Measurements from ENCODE around the gene FBXO38. TPM values are rescaled to one million over a fixed set of nuclear protein-coding genes. Genes with fewer than 3 reads are reported as not detected.

FBXO38 gene
- total and polyA plus RNA-seq, 2 experiments from 2014 or later, result 24.2 to 42.9 TPM

DNA sequence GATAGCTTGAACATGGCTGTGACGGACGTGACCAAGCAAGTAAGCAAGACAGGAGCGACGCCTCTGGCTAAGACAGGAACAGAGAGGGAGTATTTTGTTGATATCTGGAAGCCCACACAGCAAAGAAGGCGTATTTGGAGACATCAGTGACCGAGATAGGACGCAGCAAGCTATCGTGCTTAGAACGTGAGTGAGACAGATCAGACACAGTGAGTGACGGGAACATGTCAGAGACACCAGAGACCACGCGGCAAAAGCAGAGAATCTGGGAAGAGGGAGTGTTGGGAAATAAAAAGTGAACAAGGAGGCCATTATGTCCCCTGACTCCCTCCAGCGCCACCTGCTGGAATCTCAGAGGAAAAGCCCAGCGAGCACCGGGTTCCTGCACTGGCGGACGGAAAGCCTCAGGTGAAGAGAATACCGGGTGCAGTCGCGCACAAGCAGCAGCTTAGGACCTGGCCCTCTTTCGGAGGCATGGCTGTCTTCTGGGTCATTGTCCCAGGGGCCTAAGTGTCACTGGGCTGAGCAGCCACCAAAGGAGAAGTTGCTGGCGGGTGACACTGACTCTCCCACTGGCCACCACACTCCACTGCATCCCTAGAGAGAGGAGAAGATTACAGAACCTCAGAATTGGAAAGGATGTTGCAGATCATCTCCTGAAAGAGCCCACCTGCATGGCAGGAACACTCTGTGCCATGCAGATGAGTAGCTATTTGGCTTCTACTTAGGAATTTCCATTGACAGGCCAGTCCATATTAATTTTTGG is 99.1 kb downstream of the FBXO38 start:
- Histone ChIP-seq H3K4me1 (ENCODE audit: low read depth) (no peaks in the 10 kb centered on the region), H3K9me3 (ENCODE audit: low read depth) (no peaks in the 10 kb centered on the region)
- TF ChIP-seq CTCF (IDR thresholded peaks at IDR 0.05; ENCODE audit: low read depth, low read length), result peak; percentile 81

DNA sequence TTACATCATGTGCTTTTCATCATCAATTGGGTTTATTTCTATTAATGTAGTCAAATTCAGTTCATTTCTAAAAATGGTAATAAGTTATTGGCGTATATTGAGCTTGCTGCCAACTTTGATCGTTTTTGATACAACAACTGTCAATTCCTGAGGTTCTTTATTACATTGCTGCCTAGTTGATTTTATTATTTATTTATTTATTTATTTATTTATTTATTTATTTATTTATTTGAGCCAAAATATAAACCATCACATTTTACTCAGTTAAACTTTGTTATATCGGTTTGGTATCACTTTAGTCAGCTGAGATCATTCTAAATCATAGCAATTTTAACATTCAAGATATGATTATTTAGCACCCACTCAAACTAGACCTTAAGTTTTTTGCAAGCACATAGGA is 100.0 kb downstream of the FBXO38 start:
- H3K4me1 ChIP-seq (ENCODE audit: low read depth), result no peaks in the 10 kb centered on the region
- no peak for TF ChIP-seq CTCF (IDR thresholded peaks at IDR 0.05; ENCODE audit: low read depth, low read length)
- H3K4me3 ChIP-seq, result no peak overlapping the region
- no peaks in the 10 kb centered on the region for H3K9me3 ChIP-seq (ENCODE audit: low read depth)
- no peaks in the 10 kb centered on the region for H3K36me3 ChIP-seq
- H3K27me3 ChIP-seq, result no peaks in the 10 kb centered on the region
- H3K27ac ChIP-seq, result no peak overlapping the region
- DNase-seq (ENCODE audit: low read depth in 1 of 2, low spot score in 1 of 2), result no peak

More for the DNA sequence above, 99.1 kb downstream of the FBXO38 start:
- peak; percentile 53 to 74 for DNase-seq (ENCODE audit: low read depth in 1 of 2, low spot score in 1 of 2)
- H3K4me3 ChIP-seq, result no peak overlapping the region
- no peaks in the 10 kb centered on the region for H3K27me3 ChIP-seq
- H3K36me3 ChIP-seq, result no peaks in the 10 kb centered on the region
- no peak overlapping the region for H3K27ac ChIP-seq

- Histone ChIP-seq H3K27me3 (no peaks in the 10 kb centered on the region), H3K4me3 (no peak overlapping the region), H3K36me3 (no peaks in the 10 kb centered on the region), H3K27ac (no peak overlapping the region), H3K4me1 (ENCODE audit: low read depth) (no peaks in the 10 kb centered on the region), H3K9me3 (ENCODE audit: low read depth) (no peaks in the 10 kb centered on the region)
- TF ChIP-seq CTCF (IDR thresholded peaks at IDR 0.05; ENCODE audit: low read depth, low read length), result no peak
- no peak for DNase-seq (ENCODE audit: low read depth in 1 of 2, low spot score in 1 of 2)
Observed at GRCh38 chr5:148484651-148485050, 100.9 kb downstream of the FBXO38 start.

DNA sequence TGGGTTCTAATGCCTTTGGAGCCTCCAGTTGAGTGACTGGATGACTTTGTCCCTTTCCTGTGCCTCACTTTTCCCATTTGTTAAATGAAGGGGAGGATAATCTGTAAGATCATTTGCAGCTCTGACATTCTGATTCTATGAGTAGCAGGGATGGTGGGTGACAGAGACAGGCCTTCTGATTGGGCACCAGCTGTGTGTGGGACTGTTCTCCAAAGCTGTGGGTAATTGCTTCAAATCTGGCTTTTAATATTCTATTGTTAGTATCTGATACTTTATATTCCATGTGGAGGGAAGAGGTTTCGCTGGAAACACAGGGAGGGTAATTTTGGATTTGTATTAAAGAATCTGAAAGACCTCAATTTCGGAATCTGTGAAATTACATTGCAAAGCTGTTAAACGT is 102.7 kb downstream of the FBXO38 start:
- Histone ChIP-seq H3K9me3 (ENCODE audit: low read depth) (no peaks in the 10 kb centered on the region), H3K36me3 (no peaks in the 10 kb centered on the region), H3K27ac (no peak overlapping the region), H3K27me3 (no peaks in the 10 kb centered on the region), H3K4me1 (ENCODE audit: low read depth) (no peaks in the 10 kb centered on the region), H3K4me3 (no peak overlapping the region)
- TF ChIP-seq CTCF (IDR thresholded peaks at IDR 0.05; ENCODE audit: low read depth, low read length), result no peak
- no peak for DNase-seq (ENCODE audit: low read depth in 1 of 2, low spot score in 1 of 2)

GRCh38 chr5:148488757-148489156 is 105.0 kb downstream of the FBXO38 start:
- Histone ChIP-seq H3K9me3 (ENCODE audit: low read depth) (no peaks in the 10 kb centered on the region), H3K4me1 (ENCODE audit: low read depth) (no peaks in the 10 kb centered on the region), H3K4me3 (no peak overlapping the region), H3K36me3 (no peaks in the 10 kb centered on the region), H3K27me3 (no peaks in the 10 kb centered on the region), H3K27ac (no peak overlapping the region)
- DNase-seq (ENCODE audit: low read depth in 1 of 2, low spot score in 1 of 2), result no peak
- TF ChIP-seq CTCF (IDR thresholded peaks at IDR 0.05; ENCODE audit: low read depth, low read length), result no peak
